Measurements from ENCODE around the gene HYAL4.

GRCh38 chr7:123811056-123811455, 33.9 kb upstream of the HYAL4 start:
- TF ChIP-seq CTCF (IDR thresholded peaks at IDR 0.05) (no peak), POLR2AphosphoS5 (IDR thresholded peaks at IDR 0.05; ENCODE audit: insufficient read depth in 1 of 2, low read depth in 1 of 2) (no peak)

All from vagina (tissue), 2 donors.